Upper lobe of left lung (tissue), 4 donors: ENCODE results near the gene OR52R1.

Experiments used
- CTCF ChIP-seq, 6 experiments: fragments of 450-650 bp in 4 of 6; fragments of 200-600 bp in 2 of 6; sonication (generic) in 2 of 6; IDR thresholded peaks; one replicate each; pipeline ENCODE4 v1.5.1; 2016 to 2019; ENCODE audit warnings: antibody characterized with exemption in 6 of 6
- EP300 ChIP-seq, 4 donors: sonication (generic); formaldehyde crosslinking; IDR thresholded peaks; one replicate each; pipeline ENCODE4 v1.5.1; 2017; ENCODE audit warnings: antibody characterized with exemption in 4 of 4, control low read depth in 2 of 4
- POLR2A ChIP-seq, 4 donors: fragments of 450-650 bp; IDR thresholded peaks; one replicate each; pipeline ENCODE4 v1.5.1; 2016 to 2017; ENCODE audit warnings: antibody characterized with exemption in 4 of 4, mild to moderate bottlenecking in 2 of 4
- POLR2AphosphoS5 ChIP-seq, 2 donors: sonication (generic); formaldehyde crosslinking; IDR thresholded peaks; one replicate each; pipeline ENCODE4 v1.5.1; 2017; ENCODE audit warnings: antibody characterized with exemption in 2 of 2

GRCh38 chr11:4848908-4849532, 44.8 kb upstream of the OR52R1 start, which contains the start of gene OR51S1:
- TF ChIP-seq EP300 (IDR thresholded peaks at IDR 0.05), result no peak
- no peak for TF ChIP-seq CTCF (IDR thresholded peaks at IDR 0.05)
- no peak for TF ChIP-seq POLR2AphosphoS5 (IDR thresholded peaks at IDR 0.05)
- no peak for TF ChIP-seq POLR2A (IDR thresholded peaks at IDR 0.05)
